GM18498 (cell line): ENCODE measurements around the gene NCKIPSD.

Experiments used
- ATAC-seq: cut with Tn5 transposase; IDR thresholded peaks from one replicate; pipeline ENCODE4 v1.9.1; 2021; ENCODE audit warnings: mild to moderate bottlenecking, moderate library complexity; ENCODE audit not compliant: unreplicated experiment

The NCKIPSD gene

DNA sequence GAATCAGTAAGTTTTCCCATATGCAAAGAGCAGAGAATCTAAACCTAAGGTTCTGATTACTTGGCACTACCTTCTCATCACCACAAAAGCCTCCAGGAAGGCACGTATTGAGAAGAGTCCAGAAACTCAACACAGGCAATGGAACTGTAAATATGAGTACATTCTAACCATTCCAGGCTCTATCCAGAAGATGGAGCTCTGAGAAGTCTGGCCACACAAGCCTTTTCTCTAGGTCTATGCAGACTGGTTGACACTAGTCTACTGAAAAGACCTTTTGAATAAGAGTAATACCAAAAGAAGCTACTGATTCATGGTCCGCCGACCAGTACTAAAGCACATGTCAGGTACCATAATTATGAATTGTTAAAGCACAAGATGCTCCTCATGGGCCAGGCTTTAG, 12.2 kb upstream of the NCKIPSD start:
- no peak for ATAC-seq

DNA sequence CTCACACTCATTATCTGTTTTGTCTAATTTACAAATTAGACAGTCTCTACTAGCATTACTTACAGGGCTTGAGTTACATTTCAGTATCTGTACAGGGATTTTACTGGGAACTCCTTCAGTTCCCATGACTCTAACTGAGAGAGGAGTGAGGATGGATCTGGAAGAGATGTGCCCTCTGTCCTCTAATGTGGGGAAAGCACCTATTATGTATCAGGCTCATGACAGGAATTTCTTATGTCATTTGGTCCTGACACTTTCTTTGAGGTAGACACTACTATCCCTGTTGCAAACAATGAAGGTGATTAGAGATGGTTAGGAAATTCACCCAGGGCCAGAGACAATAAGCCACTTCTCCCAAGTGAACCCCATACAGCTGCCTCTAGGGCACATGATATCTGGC, 10.9 kb upstream of the NCKIPSD start:
- ATAC-seq, result no peak

DNA sequence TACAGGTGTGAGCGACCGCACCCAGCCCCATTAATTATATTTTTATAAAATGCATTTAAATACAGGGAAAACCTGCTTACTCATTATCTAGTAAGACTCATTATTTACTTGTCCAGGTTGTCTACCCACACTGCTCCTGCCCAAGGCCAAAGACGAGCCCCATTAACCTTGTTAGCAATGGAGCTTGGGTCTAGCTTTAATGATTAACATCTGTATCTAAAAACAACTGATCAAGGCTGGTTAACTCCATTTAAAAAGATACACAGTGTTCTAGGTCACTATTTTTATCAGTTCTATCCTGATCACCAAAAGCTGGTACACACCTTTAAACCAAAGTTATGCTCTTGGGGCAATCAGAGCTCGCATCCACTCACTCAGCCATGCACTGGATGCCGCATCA, 10.4 kb upstream of the NCKIPSD start:
- no peak for ATAC-seq

GRCh38 chr3:48695393-48695753, 9.7 kb upstream of the NCKIPSD start:
- no peak for ATAC-seq

- no peak for ATAC-seq
Measured at GRCh38 chr3:48694610-48695392, 9.1 kb upstream of the NCKIPSD start.

GRCh38 chr3:48693826-48694225, 8.1 kb upstream of the NCKIPSD start:
- ATAC-seq, result no peak

DNA sequence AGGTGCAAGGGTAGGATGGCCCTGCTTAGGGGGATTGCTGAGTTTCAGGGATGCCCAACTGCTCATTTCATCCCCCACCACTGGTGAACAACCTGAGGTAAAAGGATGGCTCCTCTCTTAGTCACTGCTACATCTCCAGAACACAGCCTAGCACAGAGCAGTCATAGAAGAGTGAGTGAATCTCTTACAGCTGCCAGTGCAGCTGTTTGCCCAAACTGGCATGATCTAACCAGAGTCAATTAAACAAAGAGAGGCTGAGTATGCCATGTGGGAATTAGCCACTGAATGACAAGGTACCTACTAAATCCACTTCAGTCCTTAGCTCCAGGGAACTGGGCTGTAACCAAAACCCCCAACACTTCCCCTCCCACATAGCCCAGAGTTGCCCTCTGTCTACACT, 6.8 kb upstream of the NCKIPSD start:
- ATAC-seq, result no peak

DNA sequence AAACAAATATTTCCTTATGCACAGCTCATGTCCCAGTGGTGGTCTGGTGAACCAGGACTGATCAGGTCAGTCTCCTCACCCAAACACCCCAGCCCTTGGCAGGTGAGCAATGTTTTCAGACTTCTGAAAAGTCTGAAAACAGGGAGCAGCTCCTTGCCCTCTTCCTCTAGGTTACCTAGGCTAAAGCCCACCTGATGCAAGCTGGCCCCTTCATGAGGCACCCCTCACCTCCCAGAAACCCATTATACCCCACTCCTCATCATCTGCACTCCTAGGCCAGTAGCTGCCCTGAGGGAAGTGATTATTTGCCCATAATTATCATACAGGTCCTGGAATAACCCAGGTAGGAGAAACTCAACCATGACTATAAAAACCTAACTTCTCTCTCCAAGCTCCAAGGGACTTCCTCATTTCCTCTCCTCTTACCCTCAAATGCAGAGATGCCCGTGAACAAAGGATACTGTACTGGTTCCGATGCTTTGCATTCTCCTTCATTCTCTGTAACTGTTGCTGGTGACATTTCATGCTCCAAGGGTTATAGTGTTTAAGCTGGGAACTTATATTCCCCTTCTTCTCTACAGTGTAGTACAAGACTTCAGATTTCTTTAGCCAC, 5.2 kb upstream of the NCKIPSD start:
- no peak for ATAC-seq

DNA sequence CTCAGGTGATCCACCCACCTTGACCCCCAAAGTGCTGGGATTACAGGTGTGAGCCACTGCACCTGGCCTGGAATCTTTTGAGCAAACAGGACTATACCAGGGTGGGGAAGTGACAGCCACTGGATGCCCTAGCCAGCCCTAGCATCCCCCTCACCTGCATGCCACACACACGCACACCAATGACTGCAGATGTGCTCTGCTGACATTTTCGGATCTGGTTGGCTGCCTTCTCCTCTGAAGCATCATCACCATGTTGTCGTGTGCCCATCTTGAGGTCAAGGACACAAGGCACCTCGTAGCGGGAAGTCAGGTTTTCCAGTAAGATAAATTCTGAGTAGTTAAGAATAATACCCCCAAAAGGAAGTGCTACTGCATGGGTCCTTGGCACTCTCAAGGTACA, 3.7 kb upstream of the NCKIPSD start:
- no peak for ATAC-seq

DNA sequence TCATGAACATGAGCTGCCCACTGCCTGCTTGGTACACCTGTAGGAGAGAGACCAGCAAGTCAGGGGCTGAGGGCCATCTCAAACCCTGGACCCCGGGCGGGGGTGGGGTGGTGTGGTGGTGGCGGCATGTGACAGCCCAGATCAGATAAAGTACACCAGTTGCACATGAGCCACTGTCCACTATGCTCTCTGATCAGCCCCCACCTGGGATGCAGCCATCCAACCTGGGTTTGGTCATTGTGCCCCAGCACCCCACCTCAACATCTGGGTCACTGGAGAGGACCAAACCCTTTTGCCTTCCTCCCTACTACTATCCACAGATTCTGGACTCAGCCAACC, 3.0 kb upstream of the NCKIPSD start:
- ATAC-seq, result no peak

GRCh38 chr3:48688032-48688736, 2.5 kb upstream of the NCKIPSD start:
- no peak for ATAC-seq

DNA sequence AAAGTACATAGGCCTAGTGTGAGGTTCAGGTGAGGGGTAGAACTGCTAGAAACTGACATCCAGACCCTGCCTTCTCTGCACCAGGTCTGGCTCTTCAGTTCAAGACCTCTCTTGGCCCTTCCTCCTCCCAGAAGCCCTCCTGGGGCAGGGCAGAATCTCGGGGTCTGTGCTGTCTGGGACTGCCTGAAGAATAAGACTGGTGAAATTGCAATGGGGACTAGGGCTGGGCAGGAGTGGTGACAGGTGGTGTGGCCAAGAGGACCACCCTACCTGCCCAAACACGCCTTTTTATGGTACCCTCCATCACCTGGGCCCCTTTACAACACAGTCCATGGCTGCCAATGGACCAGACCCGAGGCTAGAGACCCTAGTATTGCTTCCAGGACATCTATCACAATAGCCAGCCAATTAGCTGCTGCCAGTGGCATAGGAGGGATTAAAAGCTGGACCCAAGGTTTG, 1.5 kb upstream of the NCKIPSD start:
- no peak for ATAC-seq

DNA sequence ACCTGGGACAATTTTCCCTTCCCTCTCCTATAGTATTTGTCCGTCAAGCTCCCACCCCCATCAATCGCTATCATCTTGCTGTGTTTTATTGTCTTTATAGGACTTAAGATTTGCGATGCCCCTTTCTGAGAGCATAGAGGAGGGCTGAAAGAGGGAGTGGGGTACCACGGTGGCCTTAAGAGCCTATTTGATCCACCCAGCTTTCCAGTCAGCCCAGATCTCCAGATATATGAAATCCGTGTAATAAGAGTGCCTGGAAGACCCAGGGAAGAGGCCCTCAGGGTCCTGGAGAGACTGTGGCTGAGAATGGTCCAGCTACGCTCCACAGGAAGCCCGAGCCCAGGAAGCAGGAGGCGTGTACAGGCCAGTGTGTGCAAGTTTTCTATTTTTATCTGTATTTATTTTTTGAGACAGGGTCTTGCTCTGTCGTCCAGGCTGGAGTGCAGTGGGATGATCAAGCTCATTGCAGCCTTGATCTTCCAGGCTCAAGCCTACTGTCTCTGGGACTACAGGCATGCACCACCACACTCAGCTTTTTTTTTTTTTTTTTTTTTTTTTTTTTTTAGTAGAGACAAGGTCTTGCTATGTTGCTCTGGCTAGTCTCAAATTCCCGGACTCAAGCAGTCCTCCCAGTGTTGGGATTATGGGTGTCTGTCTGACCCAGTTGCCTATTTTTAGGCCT, 964 bp upstream of the NCKIPSD start:
- ATAC-seq, result no peak

DNA sequence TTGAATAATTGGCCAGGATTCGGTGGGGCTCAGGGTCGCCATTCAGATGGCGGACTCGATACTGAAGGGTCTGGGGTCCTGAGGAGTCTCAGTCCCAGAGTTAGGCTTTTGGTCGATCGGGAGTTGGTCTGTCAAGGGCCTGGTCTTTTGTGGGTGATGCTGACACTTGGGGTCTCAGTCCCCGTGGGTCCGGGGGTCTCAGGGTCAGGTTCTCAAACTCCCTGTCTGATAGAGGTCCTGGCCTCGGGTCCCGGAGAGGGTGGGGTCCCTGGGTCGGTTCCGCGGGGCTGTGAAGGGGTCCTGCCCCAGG, 467 bp downstream of the NCKIPSD start:
- peak; percentile 0 for ATAC-seq

GRCh38 chr3:48684480-48685143, 1.1 kb downstream of the NCKIPSD start:
- ATAC-seq, result no peak

- ATAC-seq, result no peak
Measured at GRCh38 chr3:48684054-48684349, 1.7 kb downstream of the NCKIPSD start.

- no peak for ATAC-seq
Measured at GRCh38 chr3:48682786-48683185, 2.9 kb downstream of the NCKIPSD start.

DNA sequence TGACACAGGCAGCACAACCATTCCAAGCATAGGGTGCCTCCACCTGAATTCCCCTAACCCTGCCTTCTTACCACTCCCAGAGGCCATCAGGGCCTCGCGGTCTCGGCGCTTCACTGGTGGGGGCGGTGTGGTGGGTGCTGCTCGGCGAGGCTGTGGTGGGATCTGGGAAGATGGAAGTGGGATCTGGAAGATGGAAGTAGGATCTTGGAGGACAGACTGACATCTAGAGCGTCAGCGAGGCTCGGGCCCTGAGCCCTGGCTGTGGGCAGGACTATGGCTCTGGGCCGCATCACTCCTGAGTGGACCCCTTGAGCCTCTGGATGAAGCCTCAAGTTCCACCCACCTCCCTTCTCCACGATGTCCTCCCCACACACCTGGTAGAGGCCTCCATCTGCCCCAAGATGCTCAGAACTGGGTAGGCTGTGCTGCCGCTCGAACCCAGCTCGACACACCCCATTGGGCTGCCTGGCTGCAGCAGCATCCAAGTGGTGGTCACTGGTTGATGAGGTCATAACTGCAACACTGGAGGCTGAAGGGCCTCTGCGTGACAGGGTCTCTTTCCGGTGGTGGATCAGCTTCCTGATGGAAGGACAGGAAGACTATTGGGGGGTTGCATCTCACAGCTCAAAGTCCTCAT, 3.6 kb downstream of the NCKIPSD start:
- ATAC-seq, result no peak

GRCh38 chr3:48681541-48681880, 4.2 kb downstream of the NCKIPSD start:
- ATAC-seq, result no peak

DNA sequence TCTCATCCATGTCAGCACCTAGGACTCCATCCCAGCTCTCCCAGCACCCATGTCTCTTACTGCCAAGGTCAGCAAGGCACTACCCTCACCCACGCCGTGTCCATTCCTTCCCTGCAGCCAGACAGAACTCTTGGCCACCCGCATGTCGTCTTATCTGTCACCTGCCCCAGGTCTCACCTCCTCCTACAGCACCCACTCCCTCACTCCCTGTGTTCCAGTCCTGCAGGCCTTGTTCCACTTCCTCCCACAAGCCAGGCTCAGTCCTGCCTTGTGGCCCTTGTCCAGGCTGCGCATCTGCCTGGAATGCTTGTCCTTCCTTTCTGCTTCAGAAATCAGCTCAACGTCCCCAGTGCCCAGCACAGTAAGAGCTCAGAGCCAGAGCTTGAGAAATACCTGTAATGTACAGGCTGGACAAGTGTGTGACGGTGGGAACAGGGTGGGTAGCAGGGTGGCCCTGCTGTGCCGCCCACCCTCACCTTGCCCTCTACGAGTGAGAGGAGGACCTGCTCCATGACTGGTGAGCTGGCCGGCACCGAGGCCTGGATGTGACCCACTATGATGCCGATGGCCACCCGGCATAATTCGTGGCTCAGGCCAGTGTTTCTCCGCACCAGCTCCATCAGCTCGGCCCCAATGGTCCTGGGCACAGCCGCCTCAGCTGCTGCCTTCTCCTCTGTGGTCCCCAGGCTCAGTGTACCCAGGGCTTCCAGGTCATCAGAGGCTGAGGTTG, 4.7 kb downstream of the NCKIPSD start:
- no peak for ATAC-seq
